Femur (tissue), 1 donor: ENCODE data around the gene COL4A1.

Experiments used
- DNase-seq: peaks from one replicate; pipeline ENCODE4 v3.0.0-alpha.2; 2017

COL4A1 gene

GRCh38 chr13:110272651-110273050 is 34.3 kb downstream of the COL4A1 start:
- no peak for DNase-seq

GRCh38 chr13:110272227-110272626 is 34.7 kb downstream of the COL4A1 start:
- no peak for DNase-seq

GRCh38 chr13:110271313-110271712 is 35.6 kb downstream of the COL4A1 start:
- DNase-seq, result no peak

GRCh38 chr13:110270507-110270906 is 36.5 kb downstream of the COL4A1 start:
- DNase-seq, result no peak

GRCh38 chr13:110269509-110270185 is 37.3 kb downstream of the COL4A1 start:
- no peak for DNase-seq

- no peak for DNase-seq
These were observed 38.3 kb downstream of the COL4A1 start for GRCh38 chr13:110268576-110269185.

- DNase-seq, result no peak
These were observed 38.9 kb downstream of the COL4A1 start for GRCh38 chr13:110268061-110268460.

- no peak for DNase-seq
These were observed 40.0 kb downstream of the COL4A1 start for GRCh38 chr13:110266983-110267382.

GRCh38 chr13:110266431-110266809 is 40.5 kb downstream of the COL4A1 start:
- no peak for DNase-seq

- no peak for DNase-seq
These were observed 41.1 kb downstream of the COL4A1 start for GRCh38 chr13:110265682-110266430.

GRCh38 chr13:110265341-110265681 is 41.6 kb downstream of the COL4A1 start:
- DNase-seq, result no peak

GRCh38 chr13:110264685-110265275 is 42.2 kb downstream of the COL4A1 start:
- DNase-seq, result no peak

- DNase-seq, result peak; percentile 83
These were observed 43.1 kb downstream of the COL4A1 start for GRCh38 chr13:110263888-110264287.

- no peak for DNase-seq
These were observed 43.6 kb downstream of the COL4A1 start for GRCh38 chr13:110263404-110263803.

- DNase-seq, result peak; percentile 67
These were observed 44.3 kb downstream of the COL4A1 start for GRCh38 chr13:110262508-110263291.

- DNase-seq, result no peak
These were observed 44.9 kb downstream of the COL4A1 start for GRCh38 chr13:110262082-110262436.

GRCh38 chr13:110261166-110262081 is 45.5 kb downstream of the COL4A1 start:
- no peak for DNase-seq

GRCh38 chr13:110259651-110260050 is 47.3 kb downstream of the COL4A1 start:
- DNase-seq, result no peak

GRCh38 chr13:110258876-110259631 is 47.9 kb downstream of the COL4A1 start:
- DNase-seq, result no peak

GRCh38 chr13:110257408-110257807 is 49.5 kb downstream of the COL4A1 start:
- no peak for DNase-seq
